GM18909 (cell line): Measurements from ENCODE around the gene TMEM11.

Source experiments
- ATAC-seq: cut with Tn5 transposase; IDR thresholded peaks from one replicate; pipeline ENCODE4 v1.9.1; 2021; ENCODE audit warnings: mild to moderate bottlenecking; ENCODE audit not compliant: unreplicated experiment, poor library complexity

The TMEM11 gene, protein sequence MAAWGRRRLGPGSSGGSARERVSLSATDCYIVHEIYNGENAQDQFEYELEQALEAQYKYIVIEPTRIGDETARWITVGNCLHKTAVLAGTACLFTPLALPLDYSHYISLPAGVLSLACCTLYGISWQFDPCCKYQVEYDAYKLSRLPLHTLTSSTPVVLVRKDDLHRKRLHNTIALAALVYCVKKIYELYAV

DNA sequence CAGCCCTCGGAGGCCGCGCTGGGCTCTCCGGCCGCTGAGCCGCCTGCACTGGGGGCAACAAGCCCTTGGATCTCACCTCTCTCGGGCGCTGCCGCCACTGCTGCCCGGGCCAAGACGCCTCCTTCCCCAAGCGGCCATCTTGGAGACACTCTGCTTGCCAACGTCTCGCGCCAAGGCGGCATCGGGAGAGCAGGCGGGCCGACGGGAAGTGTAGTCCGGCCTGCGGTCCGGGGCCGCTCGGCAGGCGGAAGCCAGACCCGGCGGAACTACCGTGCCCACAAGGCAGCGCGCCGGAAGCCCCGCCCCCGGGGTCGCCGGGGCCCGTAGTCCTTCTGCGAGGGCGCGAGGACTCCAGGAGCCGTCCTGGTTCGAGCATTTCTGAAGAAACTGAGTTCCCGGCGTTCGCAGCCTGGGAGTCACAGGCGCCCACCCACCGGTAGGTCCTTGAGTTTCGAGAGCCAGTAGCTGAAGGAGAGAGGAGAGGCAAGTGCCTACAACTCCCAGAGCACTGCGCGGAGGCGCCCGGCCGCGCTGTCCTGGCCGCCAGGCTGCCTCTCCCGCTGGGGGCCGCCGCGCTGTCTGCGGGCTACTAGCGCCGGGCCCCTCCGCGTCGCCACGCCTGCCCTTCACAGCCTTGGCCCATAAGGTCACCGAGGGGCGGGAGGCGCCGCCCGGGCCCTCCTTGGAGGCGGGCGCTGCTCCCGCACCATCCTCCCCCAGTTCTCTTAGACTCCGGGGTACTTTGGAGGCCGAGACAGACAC lies at the start of gene TMEM11:
Gene TMEM11 (minus strand): TSS at position 147 of the 762 bp plus-strand sequence. CDS start 9 bp downstream, at position 138.
- peak; percentile 91 for ATAC-seq

DNA sequence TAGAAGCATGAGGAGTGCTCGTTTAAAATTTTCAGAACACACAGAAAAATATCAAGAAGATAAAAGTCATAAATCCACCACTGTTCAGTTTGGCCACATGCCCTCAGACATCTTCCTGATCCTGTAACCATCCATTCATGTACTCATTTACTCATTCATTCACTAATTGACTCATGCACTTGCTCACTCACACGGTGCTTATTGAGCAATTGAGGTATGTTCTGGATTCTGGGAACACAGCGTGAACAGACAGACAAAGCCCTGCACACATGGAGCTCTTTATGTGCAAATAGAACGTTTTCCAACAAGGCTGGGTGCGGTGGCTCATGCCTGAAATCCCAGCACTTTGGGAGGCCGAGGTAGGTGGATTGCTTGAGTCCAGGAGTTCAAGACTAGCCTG lies 49.4 kb upstream of the TMEM11 start:
- ATAC-seq, result no peak

DNA sequence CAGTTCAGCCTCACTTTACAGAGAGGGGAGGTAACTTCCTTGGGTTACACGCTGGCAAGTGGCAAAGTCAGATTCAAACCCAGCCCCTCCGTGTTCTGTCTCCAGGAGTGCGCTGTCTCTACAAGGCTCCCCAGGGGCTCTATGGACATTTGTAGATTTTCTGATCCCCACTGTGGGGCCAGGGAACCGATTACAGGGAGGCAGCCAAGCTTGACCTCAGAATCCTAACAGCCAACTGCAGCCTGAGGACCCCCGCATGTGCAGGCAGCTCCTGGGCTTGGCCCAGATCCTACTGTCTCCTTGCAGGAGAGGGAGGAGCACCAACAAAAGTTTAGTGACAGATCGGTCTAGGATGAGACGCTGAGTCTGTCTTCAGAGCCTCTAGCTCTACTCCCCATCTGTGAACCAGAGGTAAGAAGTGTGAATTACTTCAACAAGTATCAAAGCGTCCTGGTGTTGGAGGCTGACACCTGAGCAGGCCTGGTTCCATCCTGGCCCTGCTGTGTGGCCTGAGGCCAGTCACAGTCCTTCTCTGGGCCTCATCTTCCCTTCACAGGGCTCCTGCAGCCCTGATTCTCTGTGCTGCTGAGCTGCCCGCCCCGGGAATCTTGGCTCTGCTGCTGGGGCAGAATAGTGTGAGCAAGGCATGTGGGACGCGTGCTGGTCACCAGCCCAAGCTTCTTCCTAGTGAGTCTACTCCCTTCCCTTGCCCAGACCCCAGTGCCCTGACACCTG lies 48.5 kb upstream of the TMEM11 start:
- ATAC-seq, result no peak

DNA sequence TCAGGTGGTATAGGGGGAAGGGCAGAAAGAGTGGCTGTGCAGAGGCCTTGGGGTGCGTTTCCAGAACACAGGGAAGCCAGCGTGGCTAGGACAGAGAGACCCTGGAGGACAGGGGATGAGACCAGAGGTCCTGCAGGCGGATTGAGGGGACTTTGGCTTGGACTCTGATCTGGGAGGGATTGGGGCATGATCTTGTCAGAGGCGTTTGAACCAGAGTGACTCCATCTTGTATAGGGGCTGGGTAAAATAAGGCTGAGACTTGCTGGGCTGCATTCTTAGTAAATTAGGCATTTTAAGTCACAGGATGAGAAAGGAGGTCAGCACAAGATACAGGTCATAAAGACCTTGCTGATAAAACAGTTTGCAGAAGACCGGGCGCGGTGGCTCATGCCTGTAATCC lies 44.6 kb upstream of the TMEM11 start:
- ATAC-seq, result no peak

GRCh38 chr17:21253646-21254441 lies 39.9 kb upstream of the TMEM11 start:
- ATAC-seq, result peak; percentile 14

- peak; percentile 75 for ATAC-seq
Measured at GRCh38 chr17:21252796-21253645, 39.1 kb upstream of the TMEM11 start, which contains the start of gene NATD1. NATD1 (minus strand) TSS chr17:21253410; CDS start chr17:21253264, 146 bp downstream.

DNA sequence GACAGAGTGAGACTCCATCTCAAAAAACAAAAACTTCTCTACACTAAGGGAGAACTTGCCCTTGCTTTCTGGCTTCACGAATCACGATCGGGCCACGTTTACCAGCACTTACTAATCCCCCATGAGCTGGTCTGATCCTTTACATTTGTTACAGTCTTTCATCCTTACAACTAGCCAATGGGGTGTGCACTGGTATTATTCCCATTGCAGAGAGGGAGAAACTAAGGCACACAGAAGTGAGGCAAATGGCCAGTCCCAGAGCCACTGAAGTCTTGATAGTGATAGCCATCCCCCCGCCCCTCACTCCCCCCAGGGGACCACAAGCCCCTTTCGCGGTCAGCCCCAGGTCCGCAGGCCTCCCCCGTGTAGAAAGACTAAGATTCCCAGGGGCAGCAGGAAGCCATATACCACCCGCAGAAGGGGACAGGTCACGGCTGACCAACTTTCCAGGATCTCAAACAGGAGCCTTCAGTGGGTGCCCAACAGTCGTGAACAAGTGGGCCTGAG lies 38.4 kb upstream of the TMEM11 start:
- no peak for ATAC-seq

GRCh38 chr17:21251337-21252010 lies 37.5 kb upstream of the TMEM11 start:
- ATAC-seq, result no peak

GRCh38 chr17:21250854-21251253 lies 36.9 kb upstream of the TMEM11 start:
- ATAC-seq, result no peak

GRCh38 chr17:21249920-21250703 lies 36.2 kb upstream of the TMEM11 start:
- ATAC-seq, result no peak

DNA sequence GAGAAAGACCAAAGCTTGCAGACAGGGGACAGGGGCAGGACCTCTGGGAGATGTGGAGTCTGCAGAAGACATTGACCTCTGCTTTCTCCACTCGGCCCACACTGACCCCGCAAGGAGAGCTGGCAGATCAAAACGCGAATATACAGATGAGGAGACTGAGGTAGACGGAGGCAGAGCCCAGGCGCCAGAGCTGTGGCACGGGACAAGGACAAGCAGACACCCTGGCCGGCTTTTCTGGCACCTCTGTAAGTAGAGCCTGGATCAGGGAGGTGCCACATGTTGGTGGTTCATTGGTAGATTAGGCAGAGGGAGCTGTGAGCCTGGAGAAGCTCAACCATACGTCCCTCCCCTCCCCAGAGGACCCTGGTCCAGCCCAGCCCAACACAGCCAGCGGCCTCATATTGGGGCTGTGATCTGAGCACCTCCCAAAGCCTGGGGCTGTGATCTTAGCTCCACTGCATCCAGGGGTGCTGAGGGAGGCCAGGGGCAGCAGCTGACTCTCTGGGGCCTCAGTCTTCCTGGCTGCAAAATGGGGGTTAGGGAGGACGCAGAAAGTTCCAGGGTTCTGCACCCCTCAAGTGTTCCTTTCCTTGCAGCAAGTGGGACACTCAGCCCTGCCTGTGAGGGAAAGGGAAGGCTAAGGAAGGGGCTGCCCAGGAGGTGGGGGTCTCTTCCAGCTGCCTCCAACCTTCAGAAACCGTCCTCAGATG lies 35.3 kb upstream of the TMEM11 start:
- no peak for ATAC-seq

- no peak for ATAC-seq
Measured at GRCh38 chr17:21248500-21248899, 34.5 kb upstream of the TMEM11 start.

DNA sequence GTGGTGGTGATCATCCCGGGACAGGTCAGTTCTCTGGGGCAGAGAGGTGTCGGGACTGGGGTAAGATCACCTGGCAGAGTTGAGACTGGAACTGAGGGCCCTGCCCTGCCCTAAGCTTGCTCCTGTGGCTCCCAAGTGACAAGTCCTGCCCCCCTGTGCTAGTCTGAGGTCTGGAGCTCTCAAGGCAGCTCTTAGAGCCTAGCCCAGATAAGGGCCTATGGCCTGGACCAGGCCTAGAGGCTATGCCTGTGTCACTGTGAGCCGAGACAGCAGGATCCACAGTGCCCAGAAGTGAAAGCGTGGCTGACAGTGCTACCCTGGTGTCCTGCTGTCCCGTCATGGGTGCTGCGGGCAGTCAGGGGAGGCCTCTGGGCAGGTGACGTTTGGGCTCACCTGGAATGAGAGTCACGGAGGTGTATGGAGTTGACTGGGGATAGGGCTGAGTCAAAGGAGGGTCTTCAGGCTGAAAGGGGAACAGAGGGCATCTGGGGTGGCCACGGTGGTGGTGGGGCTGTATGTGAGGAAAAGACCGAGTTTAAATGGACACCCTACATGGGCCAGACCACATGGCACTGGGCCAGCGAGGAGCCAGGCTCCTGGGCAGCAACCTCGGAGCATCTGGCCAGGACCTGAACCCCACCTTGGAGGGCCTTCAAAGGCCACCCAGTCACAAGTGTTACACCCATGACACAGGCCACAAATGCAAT lies 33.7 kb upstream of the TMEM11 start:
- ATAC-seq, result no peak

DNA sequence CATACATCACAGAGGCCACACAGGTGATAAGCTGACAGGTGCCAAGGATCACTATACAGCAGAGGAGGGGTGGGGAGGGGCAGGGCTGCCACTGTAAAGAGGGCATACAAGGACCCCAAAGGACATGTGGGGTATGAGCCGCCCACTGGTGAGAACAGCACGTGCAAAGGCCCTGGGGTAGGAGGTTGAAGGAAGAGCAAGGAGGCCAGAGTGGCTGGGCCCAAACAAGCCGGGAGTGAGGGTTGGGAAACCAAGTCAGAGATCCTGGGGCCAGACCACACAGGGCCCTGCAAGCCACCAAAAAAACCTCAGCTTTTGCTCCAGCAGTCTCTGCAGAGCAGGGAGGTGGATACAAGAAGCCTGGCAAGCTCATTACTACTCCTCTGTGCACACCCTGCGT lies 32.7 kb upstream of the TMEM11 start:
- ATAC-seq, result no peak

DNA sequence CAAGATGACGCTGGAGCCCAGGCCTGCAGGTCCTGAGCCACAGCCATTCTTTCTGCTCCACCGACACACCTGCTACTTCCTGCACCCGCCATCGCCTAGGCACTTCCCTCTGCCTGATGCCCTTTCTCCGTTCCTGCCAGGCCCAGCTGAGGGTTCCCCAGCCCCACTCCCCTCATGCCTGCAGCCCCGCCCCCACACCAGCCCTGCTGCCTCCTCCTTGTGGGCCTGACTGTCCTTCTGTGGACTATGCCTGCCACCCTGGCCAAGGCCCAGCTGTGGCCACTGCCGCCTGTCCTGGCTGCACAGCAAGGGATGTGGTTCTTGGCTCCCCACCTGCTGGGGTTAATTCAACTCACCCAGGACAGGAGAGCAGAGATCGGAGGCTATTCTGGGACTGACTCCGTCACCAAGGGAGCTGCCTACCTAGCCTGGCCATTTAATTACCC lies 31.7 kb upstream of the TMEM11 start:
- ATAC-seq, result no peak

GRCh38 chr17:21243516-21244303 lies 29.7 kb upstream of the TMEM11 start:
- no peak for ATAC-seq
